IPS-18c (cell line): ENCODE data around the gene FBXW10.
"Not testable (repeated sequence)": the region's sequence is repeated elsewhere in the genome, so short reads cannot be mapped to it uniquely, and the experiment has no call there.

ENCODE experiments used
- H3K4me3 ChIP-seq: 2 replicates; pipeline ENCODE4 v1.7.0; 2013; ENCODE audit warnings: low read depth, mild to moderate bottlenecking, low read length, moderate library complexity; ENCODE audit not compliant: insufficient read depth
- H3K9me3 ChIP-seq: one replicate; pipeline ENCODE4 v1.6.1; 2013; ENCODE audit warnings: mild to moderate bottlenecking, low read length, moderate library complexity; ENCODE audit not compliant: control insufficient read depth, insufficient read depth

The FBXW10 gene, protein sequence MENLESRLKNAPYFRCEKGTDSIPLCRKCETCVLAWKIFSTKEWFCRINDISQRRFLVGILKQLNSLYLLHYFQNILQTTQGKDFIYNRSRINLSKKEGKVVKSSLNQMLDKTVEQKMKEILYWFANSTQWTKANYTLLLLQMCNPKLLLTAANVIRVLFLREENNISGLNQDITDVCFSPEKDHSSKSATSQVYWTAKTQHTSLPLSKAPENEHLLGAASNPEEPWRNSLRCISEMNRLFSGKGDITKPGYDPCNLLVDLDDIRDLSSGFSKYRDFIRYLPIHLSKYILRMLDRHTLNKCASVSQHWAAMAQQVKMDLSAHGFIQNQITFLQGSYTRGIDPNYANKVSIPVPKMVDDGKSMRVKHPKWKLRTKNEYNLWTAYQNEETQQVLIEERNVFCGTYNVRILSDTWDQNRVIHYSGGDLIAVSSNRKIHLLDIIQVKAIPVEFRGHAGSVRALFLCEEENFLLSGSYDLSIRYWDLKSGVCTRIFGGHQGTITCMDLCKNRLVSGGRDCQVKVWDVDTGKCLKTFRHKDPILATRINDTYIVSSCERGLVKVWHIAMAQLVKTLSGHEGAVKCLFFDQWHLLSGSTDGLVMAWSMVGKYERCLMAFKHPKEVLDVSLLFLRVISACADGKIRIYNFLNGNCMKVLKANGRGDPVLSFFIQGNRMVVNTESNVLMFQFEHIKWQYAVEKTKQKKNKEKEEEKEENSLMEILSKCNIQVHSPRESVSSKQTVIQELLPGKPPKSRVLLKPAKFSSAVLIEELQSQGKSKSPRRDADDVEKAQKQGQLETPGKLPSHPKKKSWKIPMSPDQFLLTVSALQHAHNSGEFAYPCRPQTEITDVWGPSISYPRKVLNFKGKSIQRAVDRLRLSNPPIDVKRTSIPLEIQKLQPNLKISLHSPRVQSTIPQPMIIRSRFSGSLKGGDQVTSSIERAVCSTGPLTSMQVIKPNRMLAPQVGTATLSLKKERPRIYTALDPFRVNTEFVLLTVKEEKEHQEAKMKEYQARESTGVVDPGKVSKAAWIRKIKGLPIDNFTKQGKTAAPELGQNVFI

DNA sequence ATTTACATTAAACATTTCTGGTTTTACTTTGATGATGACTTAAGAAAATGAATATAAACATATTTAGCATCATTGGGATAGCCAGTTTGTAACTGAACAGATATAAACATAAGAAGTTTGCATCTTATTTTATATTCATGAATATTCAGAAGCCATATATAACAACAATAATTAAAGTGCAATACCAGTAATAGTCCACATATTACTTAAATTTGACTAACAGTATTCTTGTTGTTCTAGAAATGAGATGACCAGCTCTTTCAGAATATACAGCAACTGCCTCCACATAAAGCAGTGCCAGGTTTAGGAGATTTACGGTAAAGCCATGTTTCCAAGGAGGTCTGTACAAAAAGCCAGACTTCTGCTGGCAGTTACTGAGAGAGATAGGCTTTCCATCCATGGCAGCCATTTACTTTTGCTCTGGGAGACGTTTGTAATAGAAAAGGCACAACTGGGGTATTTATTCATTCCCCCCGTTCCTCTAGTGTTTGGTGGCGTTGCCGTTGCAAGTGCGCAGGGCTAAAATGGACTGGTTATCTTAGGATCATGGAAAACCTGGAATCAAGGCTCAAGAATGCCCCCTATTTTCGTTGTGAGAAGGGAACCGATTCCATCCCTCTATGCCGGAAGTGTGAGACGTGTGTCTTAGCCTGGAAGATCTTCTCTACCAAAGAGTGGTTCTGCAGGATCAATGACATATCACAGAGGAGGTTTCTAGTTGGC is at the start of gene FBXW10:
Gene FBXW10 (plus strand): TSS at position 356 of the 723 bp plus-strand sequence. CDS start 191 bp downstream, at position 547.
- not testable (repeated sequence) for H3K9me3 ChIP-seq, H3K4me3 ChIP-seq

DNA sequence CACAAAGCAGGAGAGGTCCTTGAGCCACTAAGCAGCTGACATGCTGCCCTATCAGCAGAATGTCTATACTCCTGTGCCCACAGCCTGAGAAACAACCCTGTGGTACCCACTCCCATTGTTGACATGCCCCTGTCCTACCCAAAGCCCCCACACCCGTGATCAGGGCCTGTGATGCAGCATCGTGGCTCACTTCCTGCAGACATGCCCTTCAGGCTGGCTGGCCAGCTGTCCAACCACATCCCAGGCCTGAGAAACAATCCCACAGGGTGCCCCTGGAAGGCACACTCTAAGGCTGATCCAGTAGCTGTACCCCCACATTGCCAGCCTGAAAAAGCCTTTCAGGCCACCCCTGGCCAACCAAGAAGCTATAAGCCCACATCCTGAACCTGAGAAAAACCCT is 48.7 kb upstream of the FBXW10 start:
- H3K9me3 ChIP-seq, H3K4me3 ChIP-seq: not testable (repeated sequence)

DNA sequence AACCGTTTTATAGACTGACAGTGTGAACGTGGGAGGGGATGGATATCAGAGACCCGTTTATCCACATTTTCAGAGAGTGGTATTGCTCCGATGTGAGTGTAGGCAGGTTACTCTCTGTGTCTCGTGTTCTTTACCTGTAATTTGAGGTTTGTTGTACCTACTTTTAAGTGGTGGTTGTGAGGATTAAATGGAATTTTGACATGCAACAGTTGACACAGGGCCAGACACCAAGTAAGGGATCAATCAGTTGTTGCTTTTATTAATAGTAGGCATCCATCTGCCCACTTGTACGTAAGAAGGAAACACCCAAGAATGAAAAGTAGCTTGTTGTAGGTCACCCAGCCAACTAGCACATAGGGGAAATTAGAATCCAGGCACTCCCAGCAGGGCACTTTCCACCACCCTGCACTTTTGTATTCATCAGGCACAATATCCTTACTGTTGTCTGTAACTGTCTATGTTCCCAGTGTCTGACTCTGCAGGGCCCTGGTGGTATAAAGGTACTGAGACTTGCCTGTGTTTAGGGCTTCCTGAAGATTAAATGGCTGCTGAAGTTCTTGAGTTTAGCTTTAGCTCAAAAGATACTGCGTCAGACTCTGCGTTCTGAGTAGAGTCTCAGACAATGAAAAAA is 45.3 kb upstream of the FBXW10 start:
- H3K4me3 ChIP-seq = peak overlapping the region; percentile 69
- H3K9me3 ChIP-seq = not testable (repeated sequence)

DNA sequence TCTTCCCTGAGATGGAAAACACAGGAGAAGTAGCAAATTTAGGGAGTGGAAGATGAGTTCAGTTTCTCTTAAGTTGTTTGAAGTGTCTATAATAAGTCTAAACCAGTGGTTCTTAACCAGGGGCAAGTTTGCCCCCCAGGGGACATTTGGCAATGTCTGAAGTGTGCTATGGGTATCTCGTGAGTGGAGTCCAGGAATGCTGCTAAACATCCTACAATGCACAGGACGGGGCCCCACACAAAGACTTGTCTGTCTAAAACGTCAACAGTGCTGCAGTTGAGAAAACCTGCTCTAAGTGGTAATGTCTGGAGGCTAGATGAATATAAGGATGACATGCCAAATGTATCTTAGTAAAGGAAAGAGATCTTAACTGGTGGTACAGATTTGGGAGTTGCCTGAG is 37.9 kb upstream of the FBXW10 start:
- H3K4me3 ChIP-seq, H3K9me3 ChIP-seq: not testable (repeated sequence)

DNA sequence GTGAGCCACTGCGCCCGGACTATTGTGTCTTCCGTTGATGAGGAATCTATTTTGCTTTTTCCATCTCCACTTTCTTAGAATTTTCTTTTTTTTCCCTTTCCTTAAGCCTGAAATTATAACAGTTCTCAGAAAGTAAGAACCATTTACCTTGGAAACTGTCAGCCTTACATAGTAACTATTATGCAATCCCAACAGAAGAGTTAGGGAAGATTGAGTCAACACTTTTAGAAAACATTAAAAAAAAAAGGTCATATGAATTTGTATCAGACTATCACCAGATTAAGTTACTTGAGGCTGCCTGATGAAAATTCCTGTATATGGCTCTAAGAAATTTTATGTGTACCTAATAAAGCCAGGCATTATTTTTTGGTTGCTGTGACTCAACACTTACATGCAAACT is 35.6 kb upstream of the FBXW10 start:
- H3K9me3 ChIP-seq, H3K4me3 ChIP-seq: not testable (repeated sequence)

DNA sequence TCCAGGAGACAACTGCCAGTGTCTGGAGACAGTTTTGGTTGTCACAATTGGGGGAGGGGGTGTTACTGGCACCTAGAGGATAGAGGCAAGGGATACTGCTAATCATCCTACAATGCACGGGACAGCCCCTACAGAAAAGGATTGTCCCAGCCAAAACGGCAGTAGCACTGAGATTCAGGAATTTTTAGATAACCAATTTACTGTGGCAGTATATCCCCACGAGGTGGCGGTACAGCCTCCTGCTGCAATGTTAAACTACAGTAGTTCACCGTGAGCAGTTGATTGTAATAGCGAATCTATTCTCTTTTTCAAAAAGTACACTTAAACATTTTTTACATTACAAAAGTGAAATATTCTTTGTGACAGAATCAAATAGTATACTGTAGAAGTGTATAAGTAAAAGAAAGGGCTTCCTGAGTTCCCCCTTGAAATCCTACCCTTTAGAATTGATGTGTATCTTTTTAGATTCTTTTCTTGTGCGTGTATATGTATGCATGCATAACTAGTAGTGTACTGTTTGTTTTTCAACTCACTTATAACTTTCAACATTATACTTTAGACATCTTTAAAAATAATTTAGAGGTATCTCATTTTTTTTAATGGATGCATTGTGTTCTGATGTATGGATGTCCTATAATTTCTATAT is 31.4 kb upstream of the FBXW10 start:
- not testable (repeated sequence) for H3K4me3 ChIP-seq, H3K9me3 ChIP-seq

DNA sequence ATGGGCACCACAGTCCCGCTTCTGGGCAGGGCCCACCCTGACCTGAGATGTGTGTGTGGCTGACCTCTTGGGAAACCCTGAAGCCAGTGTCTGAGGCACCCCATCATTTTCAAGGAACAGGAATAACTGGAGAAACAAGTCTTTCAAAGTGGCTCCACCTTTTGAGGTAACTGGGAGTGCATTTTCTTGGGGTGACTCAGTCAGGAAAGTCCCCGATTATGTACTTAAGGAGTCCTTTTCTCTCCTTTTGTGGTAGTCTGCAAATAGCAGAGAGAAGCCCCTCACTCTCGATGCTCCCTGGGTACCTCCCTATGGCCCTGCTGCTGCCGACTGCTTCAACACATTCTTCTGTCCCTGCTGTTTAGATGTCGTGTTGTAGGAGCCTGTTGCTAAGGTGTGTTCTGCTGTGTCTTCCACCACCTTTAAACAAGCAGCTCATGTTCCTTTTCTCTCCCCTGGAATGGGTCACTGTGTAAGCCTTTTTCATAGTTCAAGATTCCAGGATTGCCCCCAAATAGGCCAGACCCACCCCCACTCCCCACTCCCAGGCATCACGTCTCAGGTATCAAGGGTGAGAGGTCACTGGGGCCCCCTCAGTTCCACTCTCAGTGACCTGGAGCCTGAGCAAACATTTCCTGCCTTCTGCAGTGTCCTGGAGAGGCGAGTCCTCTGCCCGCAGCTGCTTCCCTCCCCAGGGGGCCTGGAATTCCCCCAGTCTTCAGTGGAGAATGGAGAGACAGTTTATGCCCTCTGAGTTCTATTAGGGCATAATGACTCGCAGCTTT is 25.0 kb upstream of the FBXW10 start:
- not testable (repeated sequence) for H3K9me3 ChIP-seq, H3K4me3 ChIP-seq

DNA sequence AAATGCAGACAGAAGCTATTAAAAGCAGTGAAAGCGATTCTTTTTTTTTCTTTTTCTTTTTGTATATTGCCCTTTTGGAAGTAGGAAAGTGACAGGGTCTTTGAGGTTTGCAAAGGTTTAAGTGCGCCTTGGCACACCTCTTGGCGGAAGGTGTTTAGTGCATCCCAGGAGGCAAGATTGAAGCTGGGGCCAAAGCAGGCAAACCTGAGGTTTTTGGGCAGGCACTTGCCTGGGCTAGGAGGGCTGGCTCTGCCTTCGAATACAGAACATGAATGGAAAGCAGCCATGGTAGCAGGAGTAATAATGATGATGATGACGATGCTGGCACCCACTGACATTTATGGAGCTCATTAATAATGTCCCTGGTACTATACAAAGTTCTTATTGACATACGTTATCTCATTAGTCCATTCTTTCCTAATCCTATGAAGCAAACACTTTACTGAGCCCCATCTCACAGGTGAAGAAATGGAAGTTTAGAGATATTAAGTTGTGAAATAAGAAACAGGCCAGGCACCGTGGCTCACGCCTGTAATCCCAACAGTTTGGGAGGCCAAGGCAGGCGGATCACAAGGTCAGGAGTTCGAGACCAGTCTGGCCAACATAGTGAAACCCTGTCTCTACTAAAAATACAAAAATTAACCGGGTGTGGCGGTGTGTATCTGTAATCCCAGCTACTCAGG is 24.3 kb upstream of the FBXW10 start:
- not testable (repeated sequence) for H3K4me3 ChIP-seq, H3K9me3 ChIP-seq

DNA sequence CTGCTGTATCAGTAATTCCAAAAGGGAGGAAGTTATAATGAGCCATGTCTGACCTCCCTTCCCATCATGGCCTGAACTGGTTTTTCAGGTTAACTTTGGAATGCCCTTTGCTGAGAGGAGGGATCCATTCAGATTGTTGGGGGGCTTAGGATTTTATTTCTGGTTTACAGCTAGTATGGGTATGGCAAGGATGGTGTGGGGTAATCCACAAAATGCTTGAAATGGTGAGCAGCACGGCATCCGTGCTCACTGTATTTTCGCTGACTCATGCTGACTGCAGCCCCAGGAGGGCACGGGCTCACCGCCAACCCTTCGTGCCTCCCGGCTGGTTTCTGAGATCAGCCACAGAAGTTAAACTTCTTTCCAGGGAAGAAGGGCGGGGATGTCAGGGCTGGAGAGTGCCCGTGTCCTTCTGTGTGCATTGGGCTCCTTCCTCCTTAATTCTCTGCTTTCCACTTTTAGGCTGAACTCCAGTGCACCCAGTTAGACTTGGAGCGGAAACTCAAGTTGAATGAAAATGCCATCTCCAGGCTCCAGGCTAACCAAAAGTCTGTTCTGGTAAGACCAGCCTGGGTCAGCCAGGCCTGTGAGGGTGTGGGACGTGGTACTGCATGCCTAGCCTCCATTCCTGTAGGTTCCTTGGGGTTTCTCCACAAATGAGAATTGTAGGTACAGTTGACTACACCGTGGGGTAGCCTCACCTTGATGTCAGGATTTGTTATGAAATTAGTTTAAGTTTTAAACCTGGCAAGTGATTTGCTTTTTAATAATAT is 21.9 kb upstream of the FBXW10 start:
- not testable (repeated sequence) for H3K9me3 ChIP-seq, H3K4me3 ChIP-seq

DNA sequence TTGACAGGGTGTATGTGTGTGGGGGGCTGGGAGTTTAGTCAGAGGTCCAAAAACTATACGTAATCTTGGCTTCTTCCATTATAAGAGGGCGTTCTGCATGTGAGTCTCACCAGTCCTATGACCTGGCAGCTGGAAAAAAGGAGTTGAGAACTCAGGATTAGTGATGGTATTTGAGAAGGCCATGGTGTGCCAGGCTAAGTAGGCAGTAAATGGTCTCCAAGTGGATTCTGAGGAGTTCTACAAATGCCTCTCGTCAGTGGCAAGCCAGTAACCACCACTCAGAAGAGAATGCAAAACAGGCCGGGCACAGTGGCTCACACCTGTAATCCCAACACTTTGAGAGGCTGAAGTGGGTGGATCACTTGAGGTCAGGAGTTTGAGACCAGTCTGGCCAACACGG is 21.2 kb upstream of the FBXW10 start:
- not testable (repeated sequence) for H3K4me3 ChIP-seq

DNA sequence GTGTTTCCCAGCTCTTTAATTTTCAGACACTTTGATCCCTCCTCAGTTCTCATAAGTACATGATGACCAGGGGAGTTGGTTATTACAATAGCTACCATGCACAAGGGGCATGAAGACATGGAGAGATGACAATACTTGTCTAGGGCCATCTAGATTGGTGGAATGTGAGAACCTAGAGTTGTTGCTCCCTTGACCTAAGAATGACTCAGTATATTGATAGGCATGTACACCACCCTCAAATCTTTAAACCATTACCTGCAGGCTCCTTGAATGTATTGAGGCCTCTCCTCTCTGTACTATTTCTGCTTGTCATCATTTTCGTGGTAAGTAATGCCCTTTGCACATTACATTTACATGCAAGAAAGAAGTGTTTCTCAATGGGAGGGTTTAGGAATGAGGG is 20.3 kb upstream of the FBXW10 start:
- not testable (repeated sequence) for H3K9me3 ChIP-seq, H3K4me3 ChIP-seq

More for the DNA sequence above, 21.2 kb upstream of the FBXW10 start:
- not testable (repeated sequence) for H3K9me3 ChIP-seq

DNA sequence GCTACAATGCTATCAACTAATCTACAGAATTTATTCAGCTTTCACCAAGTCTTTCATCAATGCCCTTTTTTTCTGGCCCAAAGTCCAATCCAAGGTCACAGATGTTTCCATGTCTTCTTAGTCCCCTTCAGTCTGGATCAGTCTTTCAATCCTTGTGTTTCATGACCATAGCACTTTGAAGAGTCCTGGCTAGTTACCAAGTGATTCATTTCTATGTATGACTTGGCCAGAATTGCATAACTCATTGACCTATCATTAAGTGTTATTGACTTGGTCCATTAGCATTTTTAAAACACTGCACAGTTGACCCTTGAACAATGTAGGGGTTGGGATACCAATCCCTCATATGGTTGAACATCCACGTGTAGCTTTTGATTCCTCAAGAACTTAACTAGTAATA is 11.4 kb upstream of the FBXW10 start:
- not testable (repeated sequence) for H3K4me3 ChIP-seq, H3K9me3 ChIP-seq

DNA sequence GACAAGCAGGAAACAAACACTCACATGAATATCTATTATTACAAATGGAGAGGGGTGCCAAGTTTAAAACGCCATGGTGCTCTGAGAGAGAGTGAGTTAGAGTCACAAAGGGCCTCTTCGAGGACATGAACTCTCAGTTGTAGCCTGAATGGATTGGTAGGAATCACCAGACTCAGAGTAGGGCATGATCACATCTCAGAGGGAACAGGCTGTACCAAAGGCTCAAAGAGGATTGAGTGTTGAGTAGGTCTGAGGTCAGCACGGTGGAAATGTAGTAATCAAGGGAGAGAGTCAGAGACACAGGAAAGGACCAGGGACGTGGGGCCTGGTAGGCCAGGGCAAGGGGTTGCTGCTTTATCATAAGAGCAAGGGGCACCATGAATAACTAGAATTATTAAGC is 10.5 kb upstream of the FBXW10 start:
- not testable (repeated sequence) for H3K4me3 ChIP-seq, H3K9me3 ChIP-seq

DNA sequence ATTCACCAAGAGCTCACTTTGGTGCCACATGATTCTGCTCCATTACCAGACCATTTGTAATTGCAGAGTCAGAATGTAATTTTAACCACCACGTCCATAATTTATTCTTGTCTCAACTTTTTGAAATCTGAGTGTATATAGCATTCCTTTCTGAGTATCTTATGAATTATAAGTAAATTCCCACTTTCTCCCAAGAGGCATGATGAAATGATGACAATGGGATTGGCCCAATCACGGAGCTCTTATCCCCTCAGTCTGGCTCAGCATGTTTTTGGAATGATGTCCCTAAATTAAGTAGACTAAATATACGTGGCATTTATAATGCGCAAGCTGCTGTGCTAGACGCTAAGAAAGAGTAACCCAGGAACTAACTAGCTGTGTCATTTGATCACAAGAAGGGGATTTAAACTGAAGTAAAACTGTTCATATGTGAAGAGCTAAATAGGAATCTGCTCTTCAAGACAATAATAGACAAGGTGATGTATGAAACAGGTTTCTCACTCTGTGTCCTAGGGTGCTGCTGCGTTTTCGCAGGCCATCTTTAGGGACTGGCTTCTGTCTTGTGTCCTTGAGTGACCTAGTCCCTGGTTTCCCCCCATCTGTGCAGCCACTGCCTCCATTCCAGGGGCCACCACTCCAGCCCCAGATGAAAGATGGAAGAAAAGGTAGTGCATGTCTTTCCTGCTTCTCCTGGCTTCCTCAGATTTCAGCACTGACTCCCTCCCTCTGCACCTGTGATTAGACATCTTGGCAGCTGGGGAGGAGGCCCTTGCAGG is 4.0 kb upstream of the FBXW10 start:
- H3K4me3 ChIP-seq = not testable (repeated sequence)

More for the DNA sequence above, 4.0 kb upstream of the FBXW10 start:
- H3K9me3 ChIP-seq = not testable (repeated sequence)
